VCaP (cell line): ENCODE measurements around the gene EMILIN2.
A peak's percentile ranks its signal among the peaks of the same experiment; 100 is the strongest.
"Not testable (repeated sequence)": the region's sequence is repeated elsewhere in the genome, so short reads cannot be mapped to it uniquely, and the experiment has no call there.

Experiments
- H3K27ac ChIP-seq: fragments of 450-650 bp; 2 replicates; pipeline ENCODE4 v1.5.1; 2017
- CTCF ChIP-seq: fragments of 450-650 bp; conservative IDR thresholded peaks from 2 replicates; pipeline ENCODE4 v1.5.1; 2017; ENCODE audit warnings: mild to moderate bottlenecking, moderate library complexity

EMILIN2 gene

GRCh38 chr18:2846636-2847316 lies at the start of gene EMILIN2:
Gene EMILIN2 (plus strand): TSS chr18:2847006. CDS start chr18:2847189, 183 bp downstream.
- H3K27ac ChIP-seq, result no peak within 1 kb of the TSS
- TF ChIP-seq CTCF, result no peak

GRCh38 chr18:2797951-2798350 lies 48.9 kb upstream of the EMILIN2 start:
- no peak overlapping the region for H3K27ac ChIP-seq
- no peak for TF ChIP-seq CTCF

DNA sequence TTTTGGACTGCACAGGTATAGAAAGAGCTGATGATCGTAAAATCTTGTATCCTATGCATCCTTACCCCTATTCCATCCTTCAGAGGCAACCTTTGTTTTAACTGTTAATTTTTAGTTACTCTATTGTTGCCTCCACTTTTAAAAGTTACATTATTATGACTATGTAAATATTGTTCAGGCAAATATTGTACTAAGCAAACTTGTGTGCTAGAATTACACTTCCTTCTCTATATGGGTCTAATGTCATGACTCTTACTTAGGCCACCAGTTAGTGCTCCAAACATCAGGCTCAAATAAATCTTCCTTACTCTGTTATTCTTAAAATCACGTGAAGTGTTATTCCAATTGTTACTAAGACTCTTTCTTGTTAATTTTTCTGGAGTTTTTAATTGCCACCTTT lies 47.4 kb upstream of the EMILIN2 start:
- no peak for TF ChIP-seq CTCF
- peak overlapping the region; percentile 23 for H3K27ac ChIP-seq

DNA sequence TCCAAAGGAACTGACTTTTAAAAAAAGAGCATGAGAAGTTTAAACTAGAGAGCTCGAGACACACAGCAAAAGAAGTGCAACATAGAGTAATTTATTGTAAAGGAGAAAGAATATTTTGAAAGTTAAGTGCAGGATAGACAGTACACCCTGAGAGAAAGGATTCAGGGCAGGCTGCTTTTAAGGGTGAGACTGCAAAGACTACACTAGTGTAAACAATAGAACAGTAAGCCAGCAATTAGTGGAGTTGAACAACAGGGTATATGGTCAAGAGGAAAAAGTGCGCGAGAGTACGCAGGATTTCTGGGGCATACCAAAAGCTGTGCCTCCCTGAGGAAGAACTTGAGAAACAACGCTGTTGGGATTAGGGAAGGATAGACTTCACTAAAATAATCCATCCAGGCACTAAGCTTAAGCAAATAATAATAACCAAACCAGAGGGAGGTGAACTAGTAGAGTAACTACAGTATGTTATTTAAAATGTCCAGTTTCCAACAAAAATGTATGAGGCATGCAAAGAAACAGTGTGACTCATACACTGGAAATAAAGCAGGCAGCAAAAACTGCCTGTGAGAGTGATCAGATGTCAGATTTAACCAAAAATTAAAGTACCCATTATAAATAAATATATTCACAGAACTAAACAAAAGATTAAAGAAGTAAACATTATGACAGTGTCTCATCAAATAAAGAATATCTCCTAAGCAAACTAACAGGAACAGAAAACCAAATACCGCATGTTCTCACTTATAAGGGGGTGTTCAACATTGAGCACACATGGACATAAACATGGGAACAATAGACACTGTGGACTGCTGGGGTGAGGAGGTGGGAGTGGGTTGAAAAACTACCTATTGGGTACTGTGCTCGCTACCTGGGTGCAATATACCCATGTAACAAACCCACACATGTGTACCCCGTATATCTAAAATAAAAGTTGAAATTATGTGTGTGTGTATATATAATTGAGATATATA lies 40.5 kb upstream of the EMILIN2 start:
- H3K27ac ChIP-seq, result peak overlapping the region; percentile 41
- TF ChIP-seq CTCF, result no peak

DNA sequence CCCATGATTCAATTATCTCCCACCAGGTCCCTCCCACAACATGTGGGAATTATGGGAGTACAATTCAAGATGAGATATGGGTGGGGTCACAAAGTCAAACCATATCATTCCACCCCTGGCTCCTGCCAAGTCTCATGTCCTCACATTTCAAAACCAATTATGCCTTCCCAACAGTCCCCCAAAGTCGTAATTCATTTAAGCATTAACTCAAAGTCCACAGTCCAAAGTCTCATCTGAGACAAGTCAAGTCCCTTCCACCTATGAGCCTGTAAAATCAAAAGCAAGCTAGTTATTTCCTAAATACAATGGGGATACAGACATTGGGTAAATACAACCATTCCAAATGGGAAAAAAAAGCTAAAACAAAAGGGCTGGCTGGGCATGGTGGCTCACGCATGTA lies 38.2 kb upstream of the EMILIN2 start:
- H3K27ac ChIP-seq, result not testable (repeated sequence)

GRCh38 chr18:2809666-2810183 lies 37.1 kb upstream of the EMILIN2 start:
- not testable (repeated sequence) for H3K27ac ChIP-seq

DNA sequence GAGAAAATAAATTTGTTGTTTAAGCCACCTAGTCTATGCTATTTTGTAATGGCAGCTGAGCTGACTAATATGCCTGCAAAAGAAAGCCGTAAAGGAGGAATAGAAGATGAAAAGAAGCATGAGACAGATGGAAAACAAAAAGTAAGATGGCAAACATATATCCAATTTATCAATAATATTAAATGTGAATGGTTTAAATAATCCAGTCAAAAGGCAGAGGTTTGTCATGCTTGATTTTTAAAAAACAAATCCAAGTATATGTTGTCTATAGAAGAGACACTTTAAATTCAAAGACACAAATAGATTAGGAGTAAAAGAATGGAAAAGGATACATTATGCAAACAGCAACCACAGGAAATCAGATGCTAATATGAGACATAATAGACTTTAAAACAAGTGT lies 35.4 kb upstream of the EMILIN2 start:
- no peak overlapping the region for H3K27ac ChIP-seq
- no peak for TF ChIP-seq CTCF

DNA sequence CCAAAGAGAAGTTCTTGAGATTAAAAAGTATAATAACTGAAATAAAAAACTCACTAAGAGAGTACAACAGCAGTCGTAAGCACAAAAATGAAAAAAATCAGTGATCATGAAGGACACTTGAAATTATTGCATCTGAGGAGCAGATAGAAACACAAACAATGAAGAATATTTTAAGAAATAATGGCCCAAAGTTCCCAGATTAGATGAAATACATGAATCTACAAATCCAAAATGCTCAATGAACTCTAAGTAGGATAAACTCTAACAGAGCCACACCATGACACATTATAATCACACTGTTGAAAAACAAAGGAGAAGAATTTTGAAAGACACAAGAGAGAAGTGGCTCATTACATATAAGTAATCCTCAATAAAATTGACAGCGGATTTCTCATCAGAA lies 31.9 kb upstream of the EMILIN2 start:
- no peak for TF ChIP-seq CTCF

More for the DNA sequence above, 31.9 kb upstream of the EMILIN2 start:
- no peak overlapping the region for H3K27ac ChIP-seq
